IPS-20b (cell line): ENCODE measurements around the gene TMEM204.

Experiments used
- H3K27ac ChIP-seq: one replicate; pipeline ENCODE4 v1.5.1; 2013; ENCODE audit warnings: low read length
- H3K27me3 ChIP-seq: 2 replicates; pipeline ENCODE4 v1.6.1; 2013; ENCODE audit warnings: mild to moderate bottlenecking, low read length, inconsistent platforms; ENCODE audit not compliant: insufficient read depth
- H3K36me3 ChIP-seq: 2 replicates; pipeline ENCODE4 v1.6.1; 2013; ENCODE audit warnings: low read depth, mild to moderate bottlenecking, inconsistent platforms, low read length, moderate library complexity; ENCODE audit not compliant: insufficient read depth
- H3K4me1 ChIP-seq: 2 replicates; pipeline ENCODE4 v1.6.1; 2013; ENCODE audit warnings: mild to moderate bottlenecking, control low read depth, inconsistent platforms, low read length, moderate library complexity; ENCODE audit not compliant: insufficient read depth
- H3K4me3 ChIP-seq: 2 replicates; pipeline ENCODE4 v1.5.1; 2013; ENCODE audit warnings: mild to moderate bottlenecking, low read length, inconsistent platforms
- H3K9ac ChIP-seq: 2 replicates; pipeline ENCODE4 v1.6.1; 2013; ENCODE audit warnings: low read depth, mild to moderate bottlenecking, inconsistent platforms, low read length, moderate library complexity
- H3K9me3 ChIP-seq: 2 replicates; pipeline ENCODE4 v1.6.1; 2013; ENCODE audit warnings: mild to moderate bottlenecking, low read depth, low read length, inconsistent platforms; ENCODE audit not compliant: insufficient read depth

TMEM204 gene

DNA sequence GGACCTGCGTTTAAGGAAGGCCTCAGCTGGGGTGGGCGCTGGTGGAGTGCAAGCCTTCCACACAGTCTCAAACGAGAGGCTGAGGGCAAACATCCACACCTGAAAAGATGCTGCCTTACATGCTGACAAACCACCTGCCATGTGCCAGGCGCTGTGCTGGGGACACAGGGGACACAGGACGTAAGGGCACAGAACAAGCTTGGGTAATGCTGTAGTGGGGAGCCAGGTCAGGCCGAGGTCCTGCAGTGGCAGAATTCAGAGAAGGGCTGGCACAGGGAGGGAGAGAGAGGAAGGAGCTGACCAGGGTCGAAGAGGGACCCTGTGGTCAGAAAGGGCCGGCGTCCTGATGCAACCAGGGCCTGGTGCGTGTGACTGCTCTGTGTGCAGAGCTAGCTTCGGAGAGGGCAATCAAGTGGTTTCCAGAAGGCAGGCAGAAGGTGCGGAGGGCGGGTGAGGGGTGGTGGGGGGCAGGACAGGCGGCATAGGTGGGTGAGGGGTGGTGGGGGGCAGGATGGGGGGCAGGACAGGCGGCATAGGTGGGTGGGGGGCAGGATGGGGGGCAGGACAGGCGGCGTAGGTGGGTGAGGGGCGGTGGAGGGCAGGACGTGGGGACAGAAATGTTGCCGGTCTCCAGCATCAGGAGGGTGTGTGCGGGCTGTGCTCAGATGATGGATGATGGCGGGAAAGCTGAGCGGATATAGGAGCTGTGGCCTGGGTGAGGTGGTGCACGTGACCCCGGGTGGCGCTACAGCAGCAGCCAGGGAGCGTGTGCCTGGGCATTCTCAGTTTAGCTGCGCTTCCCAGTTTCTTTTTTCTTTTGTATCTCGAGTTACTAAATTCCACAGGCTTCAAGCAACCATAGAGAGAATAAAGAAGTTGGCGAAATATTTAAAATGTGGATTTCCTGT lies 21.6 kb upstream of the TMEM204 start:
- Histone ChIP-seq H3K9ac (no peak overlapping the region), H3K27ac (no peak overlapping the region), H3K27me3 (no peaks in the 10 kb centered on the region), H3K4me1 (no peaks in the 10 kb centered on the region), H3K36me3 (peaks cover 6% of the 10 kb centered on the region), H3K9me3 (peaks cover 4% of the 10 kb centered on the region; the same call in 1 of the 2 replicates), H3K4me3 (no peak overlapping the region)

DNA sequence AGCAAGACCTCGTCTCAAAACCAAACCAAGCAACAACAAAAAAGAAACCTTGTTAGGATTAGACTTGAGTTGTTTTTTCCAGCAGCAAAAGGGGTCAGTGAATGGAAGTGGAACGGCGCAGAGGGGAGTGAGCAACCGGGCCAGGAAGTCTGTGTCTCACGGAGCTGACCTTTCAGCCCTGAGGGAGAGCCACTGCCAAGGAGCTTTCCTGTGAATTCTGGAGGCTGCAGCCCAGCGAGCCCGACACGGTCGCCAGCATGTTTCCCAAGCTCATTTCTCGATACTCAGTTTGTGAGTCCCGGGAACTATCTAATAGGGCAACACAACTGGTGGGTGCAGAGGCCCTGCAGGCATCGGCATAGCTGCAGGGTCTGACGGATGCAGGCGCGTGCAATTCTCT lies 20.7 kb upstream of the TMEM204 start:
- no peak overlapping the region for H3K9ac ChIP-seq

DNA sequence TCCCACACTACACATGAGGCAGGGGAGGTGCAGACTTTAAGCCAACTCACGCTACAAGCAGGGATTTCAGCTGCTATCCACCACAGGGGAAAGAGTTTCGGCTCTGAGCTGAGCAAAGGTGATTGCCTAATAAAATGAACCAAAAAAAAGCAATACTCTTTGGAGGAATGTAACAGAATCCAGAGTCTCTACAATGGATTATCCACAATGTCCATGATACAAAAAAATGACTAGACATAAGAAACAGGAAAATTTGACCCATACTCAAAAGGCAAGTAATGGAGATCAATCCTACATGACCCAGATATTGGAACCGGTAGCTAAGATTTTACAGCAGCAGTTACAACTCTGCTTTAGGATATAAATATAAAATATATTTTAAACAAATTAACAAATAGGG lies 19.0 kb upstream of the TMEM204 start:
- no peak overlapping the region for H3K9ac ChIP-seq
- H3K27me3 ChIP-seq: no peaks in the 10 kb centered on the region
- peaks cover 4% of the 10 kb centered on the region; the same call in 1 of the 2 replicates for H3K9me3 ChIP-seq
- H3K4me1 ChIP-seq: no peaks in the 10 kb centered on the region
- H3K4me3 ChIP-seq: no peak overlapping the region
- no peak overlapping the region for H3K27ac ChIP-seq
- peaks cover 6% of the 10 kb centered on the region for H3K36me3 ChIP-seq

More for the DNA sequence above, 20.7 kb upstream of the TMEM204 start:
- peaks cover 6% of the 10 kb centered on the region for H3K36me3 ChIP-seq
- H3K4me1 ChIP-seq: no peaks in the 10 kb centered on the region
- H3K27ac ChIP-seq: no peak overlapping the region
- no peak overlapping the region for H3K4me3 ChIP-seq
- H3K27me3 ChIP-seq: no peaks in the 10 kb centered on the region
- H3K9me3 ChIP-seq: peaks cover 4% of the 10 kb centered on the region; the same call in 1 of the 2 replicates

DNA sequence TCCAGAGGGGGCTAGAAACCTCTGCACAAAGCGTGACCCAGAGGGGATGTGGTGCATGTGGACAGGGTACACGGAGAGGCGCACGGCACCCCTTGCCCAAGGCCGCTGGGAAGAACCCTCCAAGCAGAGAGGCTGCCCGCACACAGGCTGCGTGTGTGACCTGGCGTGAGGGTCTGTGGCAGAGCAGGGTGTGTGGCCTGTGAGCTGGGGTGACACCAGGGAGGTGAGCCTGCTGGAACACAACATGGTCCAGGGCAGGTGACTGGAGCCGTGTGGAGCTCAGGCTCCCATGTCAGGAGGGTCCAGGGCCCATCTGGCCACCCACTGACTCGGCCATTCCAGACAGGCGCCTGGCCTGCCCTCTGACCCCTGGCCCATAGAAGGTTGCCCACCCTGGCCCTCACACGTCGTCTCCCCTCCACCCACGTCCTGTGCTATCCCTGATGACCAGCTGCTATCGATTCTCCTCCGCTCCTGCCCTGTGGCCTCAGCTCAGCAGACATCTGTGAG lies 14.8 kb upstream of the TMEM204 start:
- Histone ChIP-seq H3K27me3 (no peaks in the 10 kb centered on the region), H3K27ac (no peak overlapping the region), H3K36me3 (no peaks in the 10 kb centered on the region), H3K4me1 (no peaks in the 10 kb centered on the region), H3K4me3 (no peak overlapping the region), H3K9me3 (peaks cover 4% of the 10 kb centered on the region; the same call in 1 of the 2 replicates), H3K9ac (no peak overlapping the region)

DNA sequence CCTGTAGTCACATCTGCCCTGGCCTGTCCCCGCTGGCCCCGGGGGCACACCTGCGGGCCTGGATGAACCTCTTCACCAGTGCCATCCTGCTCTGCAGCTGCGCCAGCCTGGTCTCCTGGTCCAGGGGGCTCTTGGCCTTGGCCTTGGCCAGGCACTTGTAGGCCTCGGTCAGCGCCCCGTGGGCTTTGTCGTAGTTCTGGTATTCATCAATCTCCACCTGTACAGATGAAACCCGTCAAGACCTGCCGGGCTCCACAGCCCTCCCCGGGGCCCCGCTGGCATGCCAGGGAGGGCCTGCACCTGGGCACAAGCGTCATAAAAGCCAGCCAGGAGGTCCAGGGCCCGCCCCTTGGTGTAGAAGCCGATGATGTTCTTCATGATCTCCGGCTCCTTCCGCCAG lies 13.6 kb upstream of the TMEM204 start:
- Histone ChIP-seq H3K9ac (no peak overlapping the region), H3K4me3 (no peak overlapping the region), H3K4me1 (no peaks in the 10 kb centered on the region), H3K36me3 (no peaks in the 10 kb centered on the region), H3K27ac (no peak overlapping the region), H3K27me3 (no peaks in the 10 kb centered on the region), H3K9me3 (no peaks in the 10 kb centered on the region)

DNA sequence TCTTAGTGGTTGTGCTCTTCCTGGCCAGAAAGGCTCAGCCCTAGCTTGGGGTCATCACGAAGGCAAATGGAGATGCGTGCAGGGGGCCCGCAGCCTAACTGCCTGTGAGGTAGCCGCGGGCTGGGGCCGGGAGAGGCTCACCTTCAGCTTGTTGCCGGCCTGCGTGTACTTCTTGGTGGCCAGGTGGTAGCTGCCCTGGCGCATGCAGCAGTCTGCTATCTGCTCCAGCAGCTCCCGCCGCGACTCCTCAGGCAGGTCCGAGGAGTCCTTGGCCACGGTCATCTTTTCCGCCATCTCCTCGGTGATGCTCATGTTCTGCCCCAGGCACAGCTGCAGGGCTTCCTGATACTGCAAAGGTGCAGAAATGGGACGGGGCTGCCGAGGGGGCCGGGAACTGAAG lies 13.0 kb upstream of the TMEM204 start:
- Histone ChIP-seq H3K9ac (no peak overlapping the region), H3K27me3 (no peaks in the 10 kb centered on the region), H3K36me3 (no peaks in the 10 kb centered on the region), H3K4me3 (no peak overlapping the region), H3K9me3 (no peaks in the 10 kb centered on the region), H3K4me1 (no peaks in the 10 kb centered on the region), H3K27ac (no peak overlapping the region)

DNA sequence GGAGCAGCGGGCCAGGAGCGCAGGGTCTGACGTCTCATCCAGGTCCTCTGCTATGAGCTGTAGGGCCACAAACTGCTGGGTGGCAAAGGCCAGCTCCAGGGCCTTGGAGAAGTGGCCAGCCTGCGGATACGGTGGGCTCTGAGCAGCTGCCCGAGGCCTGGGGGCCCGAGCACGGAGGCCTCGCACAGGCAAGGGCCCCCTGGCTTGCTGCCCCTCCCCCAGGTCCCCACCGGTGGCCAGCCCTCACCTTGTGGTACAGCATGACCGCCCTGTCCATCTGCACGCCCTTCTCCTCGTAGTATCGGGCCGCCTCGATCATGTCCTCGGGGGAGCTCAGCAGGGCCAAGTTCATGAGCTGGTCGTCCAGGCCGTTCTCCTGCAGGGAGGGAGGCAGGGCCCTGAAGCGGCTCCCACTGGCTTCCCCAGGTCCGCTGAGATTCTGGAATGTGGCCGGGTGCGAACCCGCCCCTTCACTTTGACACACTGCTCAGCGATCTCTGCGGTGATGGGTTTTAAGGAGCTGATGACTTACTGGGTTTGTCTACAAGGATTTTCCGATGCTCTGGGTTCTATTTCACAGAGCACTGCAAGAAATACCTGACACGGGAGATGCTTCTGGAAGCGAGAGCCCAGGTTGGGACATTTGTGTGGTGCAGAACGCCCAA lies 9.8 kb upstream of the TMEM204 start:
- Histone ChIP-seq H3K9ac (no peak overlapping the region), H3K27me3 (no peaks in the 10 kb centered on the region), H3K4me1 (no peaks in the 10 kb centered on the region), H3K36me3 (no peaks in the 10 kb centered on the region), H3K9me3 (no peaks in the 10 kb centered on the region), H3K27ac (no peak overlapping the region), H3K4me3 (no peak overlapping the region)

DNA sequence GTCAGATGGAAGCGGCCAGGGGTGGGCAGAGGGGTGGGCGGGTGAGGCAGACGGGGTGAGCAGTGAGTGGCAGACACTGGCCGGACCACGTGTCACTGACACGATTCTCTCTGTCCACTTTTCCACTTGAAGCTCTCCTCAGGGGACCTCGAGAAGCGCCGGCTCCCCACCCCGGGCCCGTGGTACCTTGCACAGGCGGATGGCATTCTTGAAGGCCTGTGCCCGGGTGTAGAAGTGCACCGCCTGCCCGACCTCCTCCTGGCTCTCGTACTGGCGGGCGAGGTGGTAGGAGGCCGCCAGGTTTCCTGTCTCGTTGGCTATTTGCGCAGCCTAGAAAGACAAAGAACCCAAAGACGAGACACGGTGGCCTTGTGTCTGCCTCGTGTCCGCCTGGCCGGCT lies 9.1 kb upstream of the TMEM204 start:
- no peaks in the 10 kb centered on the region for H3K36me3 ChIP-seq
- no peaks in the 10 kb centered on the region for H3K9me3 ChIP-seq
- no peaks in the 10 kb centered on the region for H3K4me1 ChIP-seq
- H3K27me3 ChIP-seq: no peaks in the 10 kb centered on the region
- H3K4me3 ChIP-seq: no peak overlapping the region
- H3K9ac ChIP-seq: no peak overlapping the region
- no peak overlapping the region for H3K27ac ChIP-seq

DNA sequence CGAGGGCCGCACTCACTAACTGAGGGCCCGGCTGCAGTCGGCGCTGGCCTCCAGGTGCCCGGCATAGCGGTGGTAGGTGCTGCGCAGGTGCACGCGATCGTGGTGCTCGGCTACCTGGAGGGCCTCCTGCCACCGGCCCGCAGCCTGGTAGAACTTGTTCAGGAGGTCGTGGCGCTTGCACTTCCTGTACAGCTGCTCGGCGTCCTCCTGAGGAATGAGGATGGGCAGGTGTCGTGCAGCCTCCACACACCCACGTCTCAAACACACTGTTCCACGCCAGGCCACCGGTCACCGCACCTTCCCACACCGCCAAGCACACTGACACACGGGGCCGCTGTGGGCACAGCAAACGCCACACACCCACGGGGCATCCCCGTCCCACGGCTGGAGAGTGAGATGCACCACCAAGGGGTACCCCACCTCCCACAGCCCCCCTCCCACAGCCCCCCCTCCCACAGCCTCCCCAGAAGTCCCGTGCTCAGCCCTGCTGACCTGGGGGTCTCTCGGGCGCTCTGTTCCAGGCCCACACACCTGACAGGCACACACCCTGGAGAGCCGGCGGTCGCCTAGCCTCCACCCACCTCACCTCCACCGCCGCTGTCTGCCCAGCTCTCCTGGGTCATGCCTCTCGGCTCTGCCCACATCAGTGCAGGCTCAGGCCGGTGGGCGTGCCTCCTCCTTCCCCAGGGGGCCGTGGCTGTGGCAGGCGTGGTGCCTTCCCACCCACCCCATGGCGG lies 7.4 kb upstream of the TMEM204 start:
- Histone ChIP-seq H3K9me3 (no peaks in the 10 kb centered on the region), H3K9ac (no peak overlapping the region), H3K4me1 (no peaks in the 10 kb centered on the region), H3K27me3 (no peaks in the 10 kb centered on the region), H3K4me3 (no peak overlapping the region), H3K36me3 (no peaks in the 10 kb centered on the region), H3K27ac (no peak overlapping the region)

DNA sequence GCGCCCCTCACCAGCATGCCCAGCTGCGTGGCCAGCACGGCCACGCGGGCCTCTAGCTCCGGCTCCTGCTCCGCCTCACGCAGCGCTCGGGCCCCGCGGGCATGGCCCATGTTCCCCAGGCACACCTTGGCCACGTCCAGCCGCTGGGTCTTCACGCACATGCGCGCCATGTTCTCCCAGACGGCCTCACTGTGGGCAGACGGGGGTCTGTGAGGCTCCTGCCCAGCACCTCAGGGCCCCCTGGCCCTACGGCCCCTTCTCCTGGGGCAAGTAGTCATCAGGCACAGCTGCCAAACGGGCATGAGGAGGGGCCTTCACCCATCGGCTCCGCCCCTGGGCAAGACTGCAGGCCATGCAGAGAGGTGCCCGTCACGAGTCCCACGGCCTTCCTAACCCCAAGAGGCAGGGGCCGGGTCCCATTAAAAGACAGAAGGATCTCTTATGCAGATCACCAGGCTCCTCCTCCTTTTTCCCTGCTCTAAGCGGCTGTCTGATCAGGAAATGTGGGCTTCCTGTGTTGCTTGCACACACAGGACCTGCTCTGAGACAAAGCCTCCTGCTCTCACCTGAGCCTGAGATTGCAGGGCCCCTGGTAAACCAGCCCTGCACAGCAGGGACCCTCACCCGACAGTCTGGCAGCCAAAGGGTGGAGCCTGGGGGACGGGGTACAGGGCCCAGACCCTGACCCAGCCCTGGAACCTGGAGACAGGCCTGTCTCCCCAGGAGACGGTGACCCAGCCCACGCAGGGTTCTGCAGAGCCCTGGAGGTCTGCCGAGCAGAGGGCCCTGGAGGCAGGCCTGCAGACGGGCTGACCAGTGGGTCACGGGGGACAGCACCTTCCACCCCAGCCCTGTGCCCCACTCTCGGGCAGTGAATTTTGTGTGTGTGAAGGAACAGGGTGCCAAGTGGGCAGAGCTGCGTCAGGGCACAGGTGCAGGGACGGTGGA lies 6.6 kb upstream of the TMEM204 start:
- H3K36me3 ChIP-seq: no peaks in the 10 kb centered on the region
- H3K9ac ChIP-seq: no peak overlapping the region
- no peak overlapping the region for H3K4me3 ChIP-seq
- no peaks in the 10 kb centered on the region for H3K4me1 ChIP-seq
- no peaks in the 10 kb centered on the region for H3K27me3 ChIP-seq
- H3K9me3 ChIP-seq: no peaks in the 10 kb centered on the region
- no peak overlapping the region for H3K27ac ChIP-seq
